Breast epithelium (tissue), 3 donors: ENCODE data around the gene ZNF236.

Experiments
- POLR2A ChIP-seq: fragments of 450-650 bp; IDR thresholded peaks from one replicate; pipeline ENCODE4 v1.6.1; 2016; ENCODE audit warnings: antibody characterized with exemption, mild to moderate bottlenecking, moderate library complexity
- POLR2AphosphoS5 ChIP-seq, 3 donors: sonication (generic); formaldehyde crosslinking; IDR thresholded peaks; one replicate each; pipeline ENCODE4 v1.6.1; 2017; ENCODE audit warnings: antibody characterized with exemption in 3 of 3
- TF ChIP-seq, protein P1 (sequence below), 3 donors: fragments of 450-650 bp; IDR thresholded peaks; one replicate each; pipeline ENCODE4 v1.5.1; 2016 to 2017; ENCODE audit warnings: antibody characterized with exemption in 3 of 3, mild to moderate bottlenecking in 3 of 3, moderate library complexity in 3 of 3

DNA sequence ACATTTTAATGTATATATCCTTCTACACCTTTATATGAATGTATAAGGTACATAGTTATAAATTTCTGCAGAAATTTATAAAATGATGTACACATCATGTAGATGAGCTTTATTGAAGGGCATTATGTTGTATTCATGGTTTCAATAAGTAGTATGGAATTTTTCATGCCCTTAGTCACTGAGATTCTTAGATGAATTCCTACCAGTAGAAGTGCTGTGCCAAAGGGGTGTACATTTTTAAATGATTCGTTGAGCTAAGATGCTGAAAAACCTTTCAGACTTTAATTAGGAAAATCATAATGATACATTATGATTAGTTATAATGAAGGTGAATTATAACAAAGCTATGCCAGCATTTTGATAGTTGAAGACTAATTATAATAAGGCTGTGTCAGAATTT, 115.2 kb downstream of the ZNF236 start:
- TF ChIP-seq POLR2A: no peak
- TF ChIP-seq POLR2AphosphoS5 (IDR thresholded peaks at IDR 0.05): no peak
- TF ChIP-seq, protein P1, sequence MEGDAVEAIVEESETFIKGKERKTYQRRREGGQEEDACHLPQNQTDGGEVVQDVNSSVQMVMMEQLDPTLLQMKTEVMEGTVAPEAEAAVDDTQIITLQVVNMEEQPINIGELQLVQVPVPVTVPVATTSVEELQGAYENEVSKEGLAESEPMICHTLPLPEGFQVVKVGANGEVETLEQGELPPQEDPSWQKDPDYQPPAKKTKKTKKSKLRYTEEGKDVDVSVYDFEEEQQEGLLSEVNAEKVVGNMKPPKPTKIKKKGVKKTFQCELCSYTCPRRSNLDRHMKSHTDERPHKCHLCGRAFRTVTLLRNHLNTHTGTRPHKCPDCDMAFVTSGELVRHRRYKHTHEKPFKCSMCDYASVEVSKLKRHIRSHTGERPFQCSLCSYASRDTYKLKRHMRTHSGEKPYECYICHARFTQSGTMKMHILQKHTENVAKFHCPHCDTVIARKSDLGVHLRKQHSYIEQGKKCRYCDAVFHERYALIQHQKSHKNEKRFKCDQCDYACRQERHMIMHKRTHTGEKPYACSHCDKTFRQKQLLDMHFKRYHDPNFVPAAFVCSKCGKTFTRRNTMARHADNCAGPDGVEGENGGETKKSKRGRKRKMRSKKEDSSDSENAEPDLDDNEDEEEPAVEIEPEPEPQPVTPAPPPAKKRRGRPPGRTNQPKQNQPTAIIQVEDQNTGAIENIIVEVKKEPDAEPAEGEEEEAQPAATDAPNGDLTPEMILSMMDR (IDR thresholded peaks at IDR 0.05): no peak
